Retina (tissue), 1 donor: Measurements from ENCODE around the gene PRKN.
A peak's percentile ranks its signal among the peaks of the same experiment; 100 is the strongest.
"Not testable (repeated sequence)": the region's sequence is repeated elsewhere in the genome, so short reads cannot be mapped to it uniquely, and the experiment has no call there.

Source experiments
- DNase-seq: peaks from one replicate; pipeline ENCODE4 v3.0.0-alpha.2; 2016

PRKN gene

GRCh38 chr6:161940519-161940918 lies 787.0 kb downstream of the PRKN start:
- DNase-seq, result no peak

GRCh38 chr6:161926324-161926723 lies 801.2 kb downstream of the PRKN start:
- no peak for DNase-seq

- no peak for DNase-seq
Observed at GRCh38 chr6:161924516-161925116, 803.0 kb downstream of the PRKN start.

DNA sequence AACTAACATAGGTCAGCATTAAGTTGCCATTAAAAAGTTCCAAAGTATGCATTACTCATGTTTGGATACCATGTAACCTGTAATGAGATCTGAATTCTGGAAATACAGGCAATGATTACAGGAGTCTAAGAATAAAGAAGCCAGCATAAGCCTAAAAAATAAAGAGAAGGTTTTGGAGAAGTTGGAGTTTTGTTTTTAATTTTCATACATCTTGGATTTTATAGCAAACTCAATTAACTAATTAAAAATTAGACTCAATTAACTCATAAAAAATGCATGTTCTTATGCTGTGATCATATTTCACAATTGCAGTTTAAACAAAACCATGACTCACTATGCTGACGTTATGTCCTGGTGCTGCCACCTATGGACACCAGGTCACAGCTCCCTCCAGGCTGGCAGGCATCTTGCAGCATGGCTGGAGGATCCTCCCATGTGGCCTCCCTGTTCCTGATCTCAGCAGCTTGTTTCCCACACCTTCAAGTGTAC lies 804.9 kb downstream of the PRKN start:
- DNase-seq, result peak; percentile 39

GRCh38 chr6:161921602-161922395 lies 805.8 kb downstream of the PRKN start:
- DNase-seq, result no peak

DNA sequence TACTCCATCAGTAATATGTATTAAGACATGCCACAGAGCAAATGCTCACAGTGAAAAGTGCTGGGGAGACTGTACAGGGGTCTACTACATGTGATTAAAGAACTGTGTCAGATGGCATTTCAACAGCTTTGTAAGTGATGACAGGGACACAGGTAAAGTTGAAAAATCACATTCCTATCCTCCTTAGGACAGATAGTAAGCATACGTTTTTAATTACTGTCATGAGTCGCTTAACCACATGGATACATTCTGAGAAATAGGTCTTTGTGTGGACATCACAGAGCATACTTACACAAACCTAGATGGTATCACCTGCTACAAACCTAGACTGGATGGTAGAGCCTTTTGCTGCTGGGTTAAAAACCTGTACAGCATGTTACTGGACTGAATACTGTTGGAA lies 807.9 kb downstream of the PRKN start:
- no peak for DNase-seq

DNA sequence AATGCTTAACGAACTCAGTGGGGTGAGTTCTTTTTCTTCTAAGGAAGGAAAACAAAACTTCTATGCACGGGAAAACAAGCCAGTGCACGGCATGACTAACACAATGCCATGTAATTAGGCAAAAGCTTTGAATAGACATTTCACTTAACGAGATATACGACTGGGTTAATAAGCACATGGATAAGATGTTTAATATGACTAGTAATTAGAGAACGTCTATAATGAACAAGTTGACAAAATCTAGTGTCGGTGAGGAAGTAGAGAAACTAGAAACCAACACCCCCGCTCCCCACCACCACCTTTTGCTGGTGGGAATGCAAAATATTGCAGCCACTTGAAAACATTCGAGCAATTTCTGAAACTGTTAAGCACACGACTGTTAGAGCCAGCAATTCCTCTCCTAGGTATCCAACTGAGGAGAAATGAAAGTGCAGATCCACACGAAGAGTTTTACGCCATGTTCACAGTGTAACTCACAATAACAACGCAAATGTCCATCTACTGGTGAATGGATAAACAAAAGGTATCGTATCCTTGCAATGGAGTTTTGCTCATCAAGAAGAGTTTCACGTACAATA lies 808.8 kb downstream of the PRKN start:
- peak; percentile 13 for DNase-seq

GRCh38 chr6:161918109-161918531 lies 809.4 kb downstream of the PRKN start:
- no peak for DNase-seq

DNA sequence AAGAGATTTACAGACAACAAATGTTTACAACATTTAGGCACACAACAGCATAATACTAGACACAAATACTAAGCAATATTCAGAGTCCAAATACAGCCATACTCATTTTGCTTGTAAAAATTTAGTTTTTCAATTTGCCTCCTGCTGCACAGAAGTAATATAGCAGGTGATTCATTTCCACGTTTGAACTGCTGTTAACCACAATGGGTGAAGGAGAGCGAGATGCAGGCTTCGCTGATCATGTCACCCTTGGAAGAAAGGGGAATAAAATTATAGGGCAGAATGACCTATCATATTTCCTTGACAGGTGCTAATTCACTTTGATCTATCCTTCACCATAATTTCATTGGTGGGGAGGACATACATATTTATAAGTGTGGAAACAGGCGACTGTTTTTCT lies 809.9 kb downstream of the PRKN start:
- no peak for DNase-seq

GRCh38 chr6:161915456-161915964 lies 812.1 kb downstream of the PRKN start:
- DNase-seq, result no peak

- no peak for DNase-seq
Observed at GRCh38 chr6:161908872-161909271, 818.7 kb downstream of the PRKN start.

- DNase-seq, result no peak
Observed at GRCh38 chr6:161906571-161906970, 821.0 kb downstream of the PRKN start.

- DNase-seq, result no peak
Observed at GRCh38 chr6:161903584-161904212, 823.9 kb downstream of the PRKN start.

- DNase-seq, result peak; percentile 35
Observed at GRCh38 chr6:161901740-161902426, 825.7 kb downstream of the PRKN start.

DNA sequence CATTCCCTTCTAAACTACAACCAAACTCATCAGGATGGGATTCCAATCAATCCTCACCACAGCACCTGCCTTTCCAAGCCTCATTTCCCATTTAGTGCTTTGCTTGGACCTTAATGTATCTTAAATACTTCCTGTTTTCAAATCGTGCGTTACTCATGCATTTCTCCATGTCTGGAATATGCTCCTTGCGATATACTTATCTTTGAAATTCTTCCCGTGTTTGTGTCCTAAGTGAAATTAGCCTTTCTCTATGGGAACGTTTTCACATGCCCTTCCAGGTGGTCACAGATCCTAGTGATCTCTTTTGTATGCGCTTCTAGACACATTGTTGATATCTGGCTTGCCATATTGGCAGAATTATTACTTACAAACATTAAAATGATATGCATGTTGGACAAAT lies 833.1 kb downstream of the PRKN start:
- no peak for DNase-seq

- DNase-seq, result no peak
Observed at GRCh38 chr6:161891542-161891941, 836.0 kb downstream of the PRKN start.

DNA sequence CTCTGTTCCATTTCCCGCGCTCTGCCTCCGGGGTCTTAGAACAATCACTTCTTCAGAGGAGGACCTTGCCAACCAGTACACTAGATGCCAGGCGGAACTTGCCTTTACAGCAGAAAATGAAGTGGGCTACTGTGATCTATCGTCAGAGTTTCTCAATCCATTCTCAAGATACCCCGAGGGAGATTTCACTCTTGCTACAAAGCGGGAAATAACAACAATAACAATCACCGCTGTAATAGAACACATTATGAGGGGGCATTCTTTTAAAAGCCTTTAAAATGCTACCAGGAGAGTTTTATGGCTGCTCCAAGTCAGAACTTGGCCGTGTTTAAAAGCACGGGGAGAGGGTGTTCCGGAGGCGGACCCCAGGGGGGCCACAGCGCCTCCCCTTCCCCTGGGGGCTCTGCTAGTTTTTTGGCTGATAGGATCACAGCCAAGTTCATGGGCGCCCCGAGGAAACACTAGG lies 836.7 kb downstream of the PRKN start:
- DNase-seq, result no peak

GRCh38 chr6:161890133-161890831 lies 837.3 kb downstream of the PRKN start:
- DNase-seq, result no peak

- DNase-seq, result no peak
Observed at GRCh38 chr6:161889324-161889723, 838.2 kb downstream of the PRKN start.

DNA sequence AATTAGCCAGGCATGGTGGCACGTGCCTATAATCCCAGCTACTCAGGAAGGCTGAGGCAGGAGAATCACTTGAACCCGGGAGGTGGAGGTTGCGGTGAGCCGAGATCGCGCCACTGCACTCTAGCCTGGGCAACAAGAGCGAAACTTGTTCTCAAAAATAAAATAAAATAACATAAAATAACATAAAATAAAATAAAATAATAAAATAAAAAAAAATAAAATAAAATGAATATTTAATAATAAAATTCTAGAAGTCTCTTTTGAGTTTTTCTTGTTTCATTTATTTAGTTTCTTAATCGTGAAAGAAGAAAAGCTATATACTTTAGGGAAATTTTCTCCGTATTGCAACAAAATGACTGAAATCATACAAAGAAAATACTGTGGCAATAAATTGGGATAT lies 841.0 kb downstream of the PRKN start:
- DNase-seq, result not testable (repeated sequence)

GRCh38 chr6:161884782-161885181 lies 842.8 kb downstream of the PRKN start:
- DNase-seq, result no peak

DNA sequence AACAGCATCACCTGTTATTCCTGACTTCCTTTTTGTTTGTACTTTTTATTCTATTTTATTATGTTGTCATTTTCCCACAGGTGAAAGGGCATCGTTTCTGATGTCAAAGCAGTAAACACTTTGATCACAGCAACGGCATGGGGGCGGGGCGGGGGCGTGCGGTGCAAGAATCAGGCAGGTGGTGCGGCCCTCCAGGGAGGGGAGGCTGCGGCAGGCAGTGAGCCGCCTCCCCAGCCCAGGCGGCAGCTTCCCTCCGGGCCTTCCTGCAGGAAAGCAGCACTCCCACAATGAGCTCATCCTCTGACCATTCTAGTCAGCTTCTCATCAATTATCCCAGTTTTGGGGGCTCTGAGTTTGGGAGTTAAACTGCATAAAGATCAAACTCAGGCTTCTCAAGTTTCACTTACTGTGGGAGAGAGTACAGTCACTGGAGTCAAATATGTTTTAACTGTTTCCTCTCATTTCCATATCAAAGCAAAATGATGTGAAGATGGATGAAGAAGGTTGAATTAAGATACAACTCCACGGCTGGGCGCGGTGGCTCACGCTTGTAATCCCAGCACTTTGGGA lies 845.3 kb downstream of the PRKN start:
- DNase-seq, result no peak
